DND-41 (cell line): Measurements from ENCODE around the gene GSTA1.
"Not testable (repeated sequence)": the region's sequence is repeated elsewhere in the genome, so short reads cannot be mapped to it uniquely, and the experiment has no call there.

Experiments used
- ATAC-seq: fragments of 200-7000 bp; cut with Tn5 transposase; 3 replicates; pipeline ENCODE4 v1.9.1; 2021; ENCODE audit warnings: low read depth; ENCODE audit not compliant: insufficient read depth
- DNase-seq: peaks from one replicate; pipeline ENCODE4 v3.0.0-alpha.2; 2020
- H2AFZ ChIP-seq: 2 replicates; pipeline ENCODE4 v1.6.0; 2012; ENCODE audit warnings: low read depth, low read length
- H3K27ac ChIP-seq: 2 replicates; pipeline ENCODE4 v1.5.1; 2012; ENCODE audit warnings: low read length, inconsistent platforms
- H3K27me3 ChIP-seq: fragments of 200-600 bp; sonication (generic); 2 replicates; pipeline ENCODE4 v1.6.0; 2012; ENCODE audit warnings: low read length, mild to moderate bottlenecking, inconsistent platforms; ENCODE audit not compliant: insufficient read depth, poor library complexity
- H3K36me3 ChIP-seq: 2 replicates; pipeline ENCODE4 v1.5.1; 2012; ENCODE audit warnings: low read length, inconsistent platforms; ENCODE audit not compliant: insufficient read depth
- H3K4me1 ChIP-seq: 2 replicates; pipeline ENCODE4 v1.5.1; 2012; ENCODE audit warnings: mild to moderate bottlenecking, low read length; ENCODE audit not compliant: insufficient read depth
- H3K4me2 ChIP-seq: 2 replicates; pipeline ENCODE4 v1.6.0; 2012; ENCODE audit warnings: mild to moderate bottlenecking, moderate library complexity, low read length, inconsistent platforms; ENCODE audit not compliant: insufficient read depth
- H3K4me3 ChIP-seq, 2 experiments: fragments of 200-600 bp in 1 of 2; shearing (Covaris generic) in 1 of 2; 2 replicates each; pipeline ENCODE4 v1.5.1; 2012 to 2016; ENCODE audit warnings: inconsistent platforms in 2 of 2, low read length in 2 of 2, mild to moderate bottlenecking in 2 of 2, low read depth in 1 of 2, moderate library complexity in 1 of 2
- H3K79me2 ChIP-seq: 2 replicates; pipeline ENCODE4 v1.6.0; 2012; ENCODE audit warnings: low read length, inconsistent platforms; ENCODE audit not compliant: insufficient read depth
- H3K9ac ChIP-seq: 2 replicates; pipeline ENCODE4 v1.6.0; 2012; ENCODE audit warnings: low read depth, mild to moderate bottlenecking, inconsistent platforms, low read length, moderate library complexity
- H3K9me3 ChIP-seq: 2 replicates; pipeline ENCODE4 v1.5.1; 2012; ENCODE audit warnings: low read length, moderate library complexity, mild to moderate bottlenecking, inconsistent platforms; ENCODE audit not compliant: insufficient read depth, severe bottlenecking
- H4K20me1 ChIP-seq: 2 replicates; pipeline ENCODE4 v1.6.0; 2012; ENCODE audit warnings: low read length; ENCODE audit not compliant: insufficient read depth
- EZH2 ChIP-seq: IDR thresholded peaks from 3 replicates; pipeline ENCODE4 v1.6.1; 2012; ENCODE audit warnings: borderline replicate concordance, low read depth, mild to moderate bottlenecking, moderate library complexity, low read length, inconsistent platforms; ENCODE audit not compliant: severe bottlenecking
- TF ChIP-seq, protein P1 (sequence below): IDR thresholded peaks from 2 replicates; pipeline ENCODE4 v1.5.1; 2012; ENCODE audit warnings: borderline replicate concordance, low read length, moderate library complexity, mild to moderate bottlenecking; ENCODE audit not compliant: poor library complexity, severe bottlenecking; ENCODE audit errors: extremely low read depth

GSTA1 gene

DNA sequence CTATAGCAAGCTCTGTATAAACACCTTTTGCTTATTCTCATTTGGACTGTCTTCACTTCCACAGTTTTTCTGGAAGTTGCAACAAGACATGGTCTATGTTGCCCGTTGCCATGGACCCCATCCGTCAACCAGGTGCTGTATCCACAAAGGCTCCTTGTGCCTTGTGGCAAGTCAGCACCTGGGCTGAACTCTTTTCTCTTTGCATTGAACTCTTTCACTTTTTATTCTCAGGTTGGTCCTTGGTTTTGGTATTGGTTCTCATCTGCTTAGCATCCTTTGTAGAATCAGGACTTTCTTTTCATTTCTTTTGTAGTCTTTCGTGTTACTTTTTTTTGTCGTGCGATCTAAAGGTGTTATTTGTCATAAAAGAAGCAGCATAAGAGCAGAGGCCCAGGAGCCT, 5.0 kb upstream of the GSTA1 start:
- no peaks in the 10 kb centered on the region for H4K20me1 ChIP-seq
- no peaks in the 10 kb centered on the region for H3K36me3 ChIP-seq
- H3K9ac ChIP-seq = no peak overlapping the region
- H2AFZ ChIP-seq = no peak overlapping the region
- no peak overlapping the region for H3K4me2 ChIP-seq
- no peaks in the 10 kb centered on the region for H3K27me3 ChIP-seq
- no peak for ATAC-seq
- H3K4me1 ChIP-seq = no peaks in the 10 kb centered on the region
- H3K27ac ChIP-seq = no peak overlapping the region
- no peaks in the 10 kb centered on the region for H3K9me3 ChIP-seq
- no peak for DNase-seq
- TF ChIP-seq, protein P1, sequence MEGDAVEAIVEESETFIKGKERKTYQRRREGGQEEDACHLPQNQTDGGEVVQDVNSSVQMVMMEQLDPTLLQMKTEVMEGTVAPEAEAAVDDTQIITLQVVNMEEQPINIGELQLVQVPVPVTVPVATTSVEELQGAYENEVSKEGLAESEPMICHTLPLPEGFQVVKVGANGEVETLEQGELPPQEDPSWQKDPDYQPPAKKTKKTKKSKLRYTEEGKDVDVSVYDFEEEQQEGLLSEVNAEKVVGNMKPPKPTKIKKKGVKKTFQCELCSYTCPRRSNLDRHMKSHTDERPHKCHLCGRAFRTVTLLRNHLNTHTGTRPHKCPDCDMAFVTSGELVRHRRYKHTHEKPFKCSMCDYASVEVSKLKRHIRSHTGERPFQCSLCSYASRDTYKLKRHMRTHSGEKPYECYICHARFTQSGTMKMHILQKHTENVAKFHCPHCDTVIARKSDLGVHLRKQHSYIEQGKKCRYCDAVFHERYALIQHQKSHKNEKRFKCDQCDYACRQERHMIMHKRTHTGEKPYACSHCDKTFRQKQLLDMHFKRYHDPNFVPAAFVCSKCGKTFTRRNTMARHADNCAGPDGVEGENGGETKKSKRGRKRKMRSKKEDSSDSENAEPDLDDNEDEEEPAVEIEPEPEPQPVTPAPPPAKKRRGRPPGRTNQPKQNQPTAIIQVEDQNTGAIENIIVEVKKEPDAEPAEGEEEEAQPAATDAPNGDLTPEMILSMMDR = no peak
- no peak for TF ChIP-seq EZH2
- no peak overlapping the region for H3K4me3 ChIP-seq
- no peaks in the 10 kb centered on the region for H3K79me2 ChIP-seq

DNA sequence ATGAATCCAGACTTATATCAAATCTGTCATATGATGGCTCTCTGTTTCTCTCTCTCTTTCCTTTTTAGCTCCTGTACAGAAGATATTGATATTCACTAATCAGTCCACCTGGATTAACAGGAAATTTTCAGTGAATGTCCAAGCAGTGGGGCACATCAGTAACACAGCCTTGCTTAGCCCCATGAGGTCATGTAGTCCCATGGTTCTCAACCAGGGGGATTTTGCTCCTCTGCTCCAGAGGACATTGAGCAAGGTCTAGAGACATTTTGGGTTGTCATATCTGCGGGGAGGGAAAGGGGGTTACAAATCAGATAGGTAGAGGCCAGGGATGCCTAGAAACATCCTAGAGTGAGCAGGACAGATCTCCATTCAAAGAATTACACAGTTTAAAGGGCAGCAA, 810 bp downstream of the GSTA1 start:
- TF ChIP-seq, protein P1 = no peak
- TF ChIP-seq EZH2 = no peak

DNA sequence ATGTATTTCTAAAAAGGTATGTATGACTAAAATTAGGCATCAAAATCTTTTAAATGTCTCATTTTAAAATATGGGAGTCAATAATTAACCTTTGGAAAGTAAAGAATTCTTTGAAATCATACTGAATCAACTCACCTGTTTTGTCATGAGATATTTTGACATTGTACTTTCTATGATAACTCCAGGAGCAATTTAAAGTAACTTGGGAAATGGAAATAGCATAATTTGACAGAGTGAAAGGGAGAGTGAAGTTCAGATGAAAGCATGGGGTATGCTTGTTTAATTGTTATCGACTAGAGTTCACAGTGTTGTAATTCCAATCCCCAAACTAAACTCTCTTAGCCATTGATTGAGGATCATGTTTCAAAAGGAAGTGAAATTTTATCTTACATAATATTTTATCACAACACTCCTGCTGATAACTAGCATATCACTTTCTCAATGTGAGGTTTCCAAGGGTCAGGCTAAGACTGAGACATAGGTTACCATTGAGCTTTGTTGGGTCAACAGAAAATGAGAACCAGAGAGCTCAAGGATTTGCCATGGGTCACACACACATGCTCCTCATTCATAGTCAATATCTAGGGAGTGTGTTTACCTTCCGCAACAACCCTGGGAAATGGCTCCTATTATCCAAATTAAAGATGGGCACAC, 2.3 kb downstream of the GSTA1 start:
- no peak overlapping the region for H3K4me3 ChIP-seq
- DNase-seq (no peak), ATAC-seq (no peak)
- no peaks in the 10 kb centered on the region for H3K36me3 ChIP-seq
- H3K9ac ChIP-seq = no peak overlapping the region
- H3K27me3 ChIP-seq = no peaks in the 10 kb centered on the region
- no peaks in the 10 kb centered on the region for H4K20me1 ChIP-seq
- H3K4me2 ChIP-seq = no peak overlapping the region
- H3K4me1 ChIP-seq = no peaks in the 10 kb centered on the region
- no peaks in the 10 kb centered on the region for H3K79me2 ChIP-seq
- H2AFZ ChIP-seq = no peak overlapping the region
- no peaks in the 10 kb centered on the region for H3K9me3 ChIP-seq
- H3K27ac ChIP-seq = no peak overlapping the region
- TF ChIP-seq, protein P1 = no peak
- no peak for TF ChIP-seq EZH2

More for the DNA sequence above, 810 bp downstream of the GSTA1 start:
- H3K36me3 ChIP-seq = no peaks in the 10 kb centered on the region
- H3K4me1 ChIP-seq = no peaks in the 10 kb centered on the region
- H3K4me3 ChIP-seq = no peak overlapping the region
- no peaks in the 10 kb centered on the region for H3K79me2 ChIP-seq
- H3K9me3 ChIP-seq = no peaks in the 10 kb centered on the region
- no peak overlapping the region for H3K27ac ChIP-seq
- no peak overlapping the region for H3K9ac ChIP-seq
- H3K27me3 ChIP-seq = no peaks in the 10 kb centered on the region
- ATAC-seq (no peak), DNase-seq (no peak)
- no peak overlapping the region for H3K4me2 ChIP-seq
- H2AFZ ChIP-seq = no peak overlapping the region
- no peaks in the 10 kb centered on the region for H4K20me1 ChIP-seq

DNA sequence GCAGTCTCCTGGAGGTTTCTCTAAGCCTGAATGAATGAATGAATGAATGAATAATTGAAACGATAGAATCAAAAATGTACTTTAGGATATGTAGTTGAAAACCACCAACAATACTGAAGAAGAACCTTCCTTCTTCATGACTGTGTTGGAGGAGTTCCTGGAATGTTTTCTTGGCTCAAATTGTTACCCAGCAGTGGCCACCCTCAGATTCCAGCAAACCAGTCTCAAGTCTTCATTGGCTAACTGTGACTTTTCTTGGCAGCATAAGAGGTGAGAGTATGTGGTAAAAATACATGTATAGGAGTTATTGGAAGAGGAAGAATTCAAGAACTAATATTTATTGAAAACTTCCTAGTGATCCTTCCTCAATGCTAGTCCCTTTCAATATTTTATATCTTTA, 4.3 kb downstream of the GSTA1 start:
- H3K9ac ChIP-seq, ATAC-seq, H4K20me1 ChIP-seq, H3K4me1 ChIP-seq, DNase-seq, H3K9me3 ChIP-seq, H2AFZ ChIP-seq, H3K4me3 ChIP-seq, H3K27ac ChIP-seq, H3K27me3 ChIP-seq, H3K36me3 ChIP-seq, H3K79me2 ChIP-seq, H3K4me2 ChIP-seq: not testable (repeated sequence)

DNA sequence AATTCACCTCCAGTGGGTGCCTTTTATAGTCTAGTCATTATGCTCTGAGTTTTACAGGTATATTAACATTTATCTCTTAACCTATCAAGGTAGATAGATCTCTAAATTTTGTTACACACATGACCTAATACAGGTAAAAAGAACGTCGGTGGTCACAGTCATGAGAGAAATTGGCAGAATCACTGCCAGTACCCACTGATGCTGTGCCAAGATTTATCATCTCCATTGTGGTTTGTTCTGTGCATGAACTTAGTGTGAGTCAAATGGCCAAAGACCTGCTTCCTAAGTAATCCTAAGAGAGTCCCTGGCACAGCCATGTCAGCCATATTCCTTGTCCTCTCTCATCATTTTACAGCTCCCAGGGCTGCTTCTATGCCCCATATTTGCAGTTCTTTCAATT, 9.2 kb downstream of the GSTA1 start:
- not testable (repeated sequence) for H3K9me3 ChIP-seq, H3K4me1 ChIP-seq, H3K36me3 ChIP-seq, H3K79me2 ChIP-seq, H2AFZ ChIP-seq, H3K9ac ChIP-seq, H3K4me3 ChIP-seq, H3K27me3 ChIP-seq, H3K4me2 ChIP-seq, ATAC-seq, H3K27ac ChIP-seq, DNase-seq, H4K20me1 ChIP-seq
